ENCODE data around the gene HARS2. TPM values are rescaled to one million over a fixed set of nuclear protein-coding genes. Genes with fewer than 3 reads are reported as not detected.
A peak's percentile ranks its signal among the peaks of the same experiment; 100 is the strongest.

The HARS2 gene
- total and polyA plus RNA-seq, 10 of the 15 experiments (the other 5 are each of a cell fraction or from before 2014, with no cell fraction given) = 9.3 to 34.3 (median 24.8) TPM

GRCh38 chr5:140700177-140701144, 9.2 kb downstream of the HARS2 start, which contains the start of gene ZMAT2 (continued):
- TF ChIP-seq MLLT1 (IDR thresholded peaks at IDR 0.05) = no peak
- TF ChIP-seq CUX1 (IDR thresholded peaks at IDR 0.05; ENCODE audit: insufficient replicate concordance, low read depth, low read length) = no peak
- peak; percentile 88 for TF ChIP-seq POLR2A (IDR thresholded peaks at IDR 0.05; ENCODE audit: low read depth, low read length)
- TF ChIP-seq YY1 (IDR thresholded peaks at IDR 0.05; ENCODE audit: low read depth, low read length) = peak; percentile 99
- no peak for TF ChIP-seq JUNB (IDR thresholded peaks at IDR 0.05)
- TF ChIP-seq RAD21 (IDR thresholded peaks at IDR 0.05; ENCODE audit: insufficient read depth, low read depth, low read length) = no peak
- TF ChIP-seq ZZZ3 (IDR thresholded peaks at IDR 0.05; ENCODE audit: control insufficient read depth, insufficient read length, low read depth) = no peak
- TF ChIP-seq PKNOX1 (IDR thresholded peaks at IDR 0.05) = 0 out of 2 replicates have a peak, but pooled peaks have one; percentile 18
- TF ChIP-seq E4F1 (IDR thresholded peaks at IDR 0.05; ENCODE audit: borderline replicate concordance, partially characterized antibody) = peak; percentile 100
- no peak for TF ChIP-seq RB1 (IDR thresholded peaks at IDR 0.05; ENCODE audit: borderline replicate concordance)
- no peak for TF ChIP-seq RCOR1 (conservative IDR thresholded peaks at IDR 0.05; ENCODE audit: low read depth, low read length)
- TF ChIP-seq BMI1 (IDR thresholded peaks at IDR 0.05; ENCODE audit: borderline replicate concordance) = peak; percentile 78; the same call in 1 of the 2 replicates
- TF ChIP-seq TBL1XR1 (IDR thresholded peaks at IDR 0.05; ENCODE audit: low read depth, low read length) = no peak
- peak; percentile 94; the same call in 1 of the 2 replicates for TF ChIP-seq ATF3 (IDR thresholded peaks at IDR 0.05; ENCODE audit: borderline replicate concordance, extremely low read depth, low read depth, low read length)
- TF ChIP-seq SMC3 (IDR thresholded peaks at IDR 0.05; ENCODE audit: borderline replicate concordance, low read length) = no peak
- TF ChIP-seq WRNIP1 (IDR thresholded peaks at IDR 0.05; ENCODE audit: borderline replicate concordance, low read depth, low read length) = no peak
- peak; percentile 88; the same call in 1 of the 2 replicates for TF ChIP-seq CHD2 (IDR thresholded peaks at IDR 0.05; ENCODE audit: borderline replicate concordance, low read depth, low read length)
- TF ChIP-seq FOXK2 (IDR thresholded peaks at IDR 0.05) = peak; percentile 73

Data from GM12878 (cell line).